RWPE2 (cell line): ENCODE data around the gene LIN37.
"Not testable (repeated sequence)": the region's sequence is repeated elsewhere in the genome, so short reads cannot be mapped to it uniquely, and the experiment has no call there.

Experiments used
- ATAC-seq: fragments of 200-7000 bp; cut with Tn5 transposase; 3 replicates; pipeline ENCODE4 v1.9.1; 2021; ENCODE audit warnings: low read depth
- DNase-seq: peaks from one replicate; pipeline ENCODE4 v3.0.0-alpha.2; 2020; ENCODE audit warnings: low spot score
- H3K27ac ChIP-seq: fragments of 450-650 bp; 2 replicates; pipeline ENCODE4 v1.5.1; 2017; ENCODE audit warnings: mild to moderate bottlenecking; ENCODE audit not compliant: poor library complexity, severe bottlenecking
- H3K27me3 ChIP-seq: fragments of 250-450 bp; sonication (Bioruptor Pico); 2 replicates; pipeline ENCODE4 v1.5.1; 2021; ENCODE audit warnings: mild to moderate bottlenecking, moderate library complexity; ENCODE audit not compliant: insufficient read depth, poor library complexity, severe bottlenecking
- H3K36me3 ChIP-seq: fragments of 250-450 bp; sonication (Bioruptor Pico); 2 replicates; pipeline ENCODE4 v1.5.1; 2020; ENCODE audit warnings: low read depth, mild to moderate bottlenecking, moderate library complexity
- H3K4me1 ChIP-seq: fragments of 250-450 bp; sonication (Bioruptor Pico); 2 replicates; pipeline ENCODE4 v1.5.1; 2021; ENCODE audit warnings: mild to moderate bottlenecking, moderate library complexity; ENCODE audit not compliant: insufficient read depth, poor library complexity, severe bottlenecking
- H3K4me3 ChIP-seq: fragments of 250-450 bp; sonication (Bioruptor Pico); 2 replicates; pipeline ENCODE4 v1.5.1; 2021; ENCODE audit warnings: mild to moderate bottlenecking, moderate library complexity; ENCODE audit not compliant: severe bottlenecking
- H3K9me3 ChIP-seq: fragments of 250-450 bp; sonication (Bioruptor Pico); 2 replicates; pipeline ENCODE4 v1.5.1; 2021; ENCODE audit warnings: mild to moderate bottlenecking, moderate library complexity; ENCODE audit not compliant: severe bottlenecking
- CTCF ChIP-seq: fragments of 450-650 bp; IDR thresholded peaks from one replicate; pipeline ENCODE4 v1.5.1; 2017; ENCODE audit warnings: mild to moderate bottlenecking, moderate library complexity; ENCODE audit not compliant: poor library complexity, severe bottlenecking

The LIN37 gene

GRCh38 chr19:35793381-35794165 lies 45.2 kb downstream of the LIN37 start:
- Histone ChIP-seq H3K27ac (no peak overlapping the region), H3K27me3 (no peaks in the 10 kb centered on the region), H3K36me3 (no peaks in the 10 kb centered on the region), H3K9me3 (no peaks in the 10 kb centered on the region), H3K4me1 (no peaks in the 10 kb centered on the region), H3K4me3 (no peak overlapping the region)
- DNase-seq, result no peak
- no peak for ATAC-seq
- TF ChIP-seq CTCF, result no peak

- ATAC-seq, H3K4me3 ChIP-seq, DNase-seq, H3K27me3 ChIP-seq, H3K9me3 ChIP-seq, H3K4me1 ChIP-seq, H3K27ac ChIP-seq, H3K36me3 ChIP-seq: not testable (repeated sequence)
Observed at GRCh38 chr19:35795564-35795963, 47.2 kb downstream of the LIN37 start.

GRCh38 chr19:35796645-35797542 lies 48.5 kb downstream of the LIN37 start:
- Histone ChIP-seq H3K36me3 (no peaks in the 10 kb centered on the region), H3K4me3 (no peak overlapping the region), H3K9me3 (no peaks in the 10 kb centered on the region), H3K27ac (no peak overlapping the region), H3K4me1 (no peaks in the 10 kb centered on the region), H3K27me3 (no peaks in the 10 kb centered on the region)
- no peak for DNase-seq
- no peak for ATAC-seq
- no peak for TF ChIP-seq CTCF

- H3K27ac ChIP-seq, result no peak overlapping the region
- no peak overlapping the region for H3K4me3 ChIP-seq
- DNase-seq (no peak), ATAC-seq (no peak; the same call in 2 of the 3 replicates)
- no peak for TF ChIP-seq CTCF
- no peaks in the 10 kb centered on the region for H3K4me1 ChIP-seq
- no peaks in the 10 kb centered on the region for H3K36me3 ChIP-seq
- H3K27me3 ChIP-seq, result no peaks in the 10 kb centered on the region
- no peaks in the 10 kb centered on the region for H3K9me3 ChIP-seq
Observed at GRCh38 chr19:35797663-35798062, 49.3 kb downstream of the LIN37 start.

GRCh38 chr19:35801828-35802227 lies 53.5 kb downstream of the LIN37 start:
- Histone ChIP-seq H3K9me3 (no peaks in the 10 kb centered on the region), H3K27me3 (no peaks in the 10 kb centered on the region), H3K36me3 (no peaks in the 10 kb centered on the region), H3K4me1 (no peaks in the 10 kb centered on the region), H3K27ac (no peak overlapping the region), H3K4me3 (no peak overlapping the region)
- DNase-seq (no peak), ATAC-seq (no peak)
- no peak for TF ChIP-seq CTCF
